Heart left ventricle (tissue), 16 donors: ENCODE measurements around the gene NOC2L. TPM values are rescaled to one million over a fixed set of nuclear protein-coding genes. Genes with fewer than 3 reads are reported as not detected.

Experiments
- ATAC-seq, 4 donors: fragments of 200-7000 bp; cut with Tn5 transposase; one replicate each; pipeline ENCODE4 v1.9.1; 2020 to 2022; ENCODE audit warnings: moderate library complexity in 4 of 4, mild to moderate bottlenecking in 3 of 4, moderate number of reproducible peaks in 1 of 4
- DNase-seq, 5 donors: peaks; one replicate each; pipeline ENCODE4 v3.0.0-alpha.2; 2020
- H3K27ac ChIP-seq, 12 donors: fragments of 200-600 bp; sonication (generic) in 4 of 12; one replicate each; pipeline versions ENCODE4 v1.5.0 to v1.8.0; 2016 to 2022; ENCODE audit warnings: mild to moderate bottlenecking in 2 of 12
- H3K27me3 ChIP-seq, 9 donors: fragments of 200-600 bp; sonication (generic) in 2 of 9; one replicate each; pipeline versions ENCODE4 v1.5.1 to v1.8.0; 2016 to 2022; ENCODE audit warnings: mild to moderate bottlenecking in 3 of 9
- H3K36me3 ChIP-seq, 9 donors: fragments of 200-600 bp; sonication (generic) in 2 of 9; one replicate each; pipeline versions ENCODE4 v1.5.0 to v1.8.0; 2018 to 2022; ENCODE audit warnings: mild to moderate bottlenecking in 2 of 9
- H3K4me1 ChIP-seq, 12 donors: fragments of 200-600 bp; sonication (generic) in 4 of 12; one replicate each; pipeline versions ENCODE4 v1.5.0 to v1.8.0; 2016 to 2022; ENCODE audit warnings: mild to moderate bottlenecking in 3 of 12
- H3K4me3 ChIP-seq, 12 donors: fragments of 200-600 bp; sonication (generic) in 4 of 12; one replicate each; pipeline versions ENCODE4 v1.5.0 to v1.8.0; 2017 to 2022; ENCODE audit warnings: mild to moderate bottlenecking in 9 of 12, moderate library complexity in 4 of 12
- H3K9me3 ChIP-seq, 12 donors: fragments of 200-600 bp; sonication (generic) in 4 of 12; one replicate each; pipeline versions ENCODE4 v1.5.0 to v1.8.0; 2016 to 2022; ENCODE audit warnings: mild to moderate bottlenecking in 1 of 12
- CTCF ChIP-seq, 12 donors: fragments of 200-600 bp; sonication (generic) in 4 of 12; IDR thresholded peaks; one replicate each; pipeline versions ENCODE4 v1.5.0 to v1.8.0; 2018 to 2022; ENCODE audit warnings: antibody characterized with exemption in 12 of 12, mild to moderate bottlenecking in 5 of 12
- POLR2A ChIP-seq, 2 donors: fragments of 450-650 bp; IDR thresholded peaks; one replicate each; pipeline ENCODE4 v1.6.1; 2017; ENCODE audit warnings: antibody characterized with exemption in 2 of 2, mild to moderate bottlenecking in 2 of 2, moderate library complexity in 2 of 2
- WGBS, 4 donors: extraction: QIAGEN DNeasy Blood & Tissue Kit in 2 of 4; methylation state at CpG; one replicate each; pipeline versions ENCODE4 v1.1.5 to v1.1.7; 2013 to 2018; 5-methylcytosine and 5-hydroxymethylcytosine counted together
- intact Hi-C, 10 donors: fragments of 100-400 bp; cut with DNase I; formaldehyde crosslinking; loops; one replicate each; pipeline versions ENCODE4 v1.11.1 to v1.14.2; 2022
- polyA plus RNA-seq, 2 donors: library from polyadenylated mRNA; stranded (reverse); fragments of 200-250 nt; gene quantifications; one replicate each; pipeline ENCODE4 v1.2.3, GENCODE V29; 2013
- total RNA-seq, 9 donors: library from RNA; depleted of rRNA in 2 of 9; stranded (reverse); fragments of >200 nt in 2 of 9; fragmentation: NEBNext Ultra II Directional in 3 of 9; extraction: Animal tissue kit (Norgen Biotek cat#: 25700) in 3 of 9; gene quantifications; one replicate each; pipeline versions ENCODE4 v1.1.0 to v1.2.4, GENCODE V29; 2016 to 2023
- donor health status: ischemic (EF 13 %, LVEDD 7.1; RV severe dilation, severe dysfunction).
- donor health status: healthy with polysubstance abuse.
- donor health status: DM: no; HTN: yes; CAD: no.
- donor health status: DM: no; HTN: no; CAD: no.
- donor health status: ischemic (EF 25% LVEDD 6.9; RV normal size, moderate dysfunction).
- donor health status: ischemic (EF 25% LVEDD 5.7; RV mildly dilated, moderate dysfunction).
- donor health status: healthy.
- donor health status: DM: yes; HTN: yes; CAD: no.
- donor health status: ischemic (EF 35%, LVEDD 5.7; RV mildly dilated, moderate dysfunction).
- donor health status: nonischemic (EF 11% LVEDD 7.7; RV severe dilation, severe dysfunction).
- donor health status: DM: yes; HTN: yes; CAD: no.
- donor health status: PGD.
- donor health status: ischemic (EF 29% LVEDD 5.4; RV normal size, mild dysfunction).
- donor health status: nonischemic (EF 23%, LVEDD 6.1; RV moderate dilation, normal function).

NOC2L gene
- total and polyA plus RNA-seq, 11 donors, result 36.0 to 85.3 (median 44.0) TPM

DNA sequence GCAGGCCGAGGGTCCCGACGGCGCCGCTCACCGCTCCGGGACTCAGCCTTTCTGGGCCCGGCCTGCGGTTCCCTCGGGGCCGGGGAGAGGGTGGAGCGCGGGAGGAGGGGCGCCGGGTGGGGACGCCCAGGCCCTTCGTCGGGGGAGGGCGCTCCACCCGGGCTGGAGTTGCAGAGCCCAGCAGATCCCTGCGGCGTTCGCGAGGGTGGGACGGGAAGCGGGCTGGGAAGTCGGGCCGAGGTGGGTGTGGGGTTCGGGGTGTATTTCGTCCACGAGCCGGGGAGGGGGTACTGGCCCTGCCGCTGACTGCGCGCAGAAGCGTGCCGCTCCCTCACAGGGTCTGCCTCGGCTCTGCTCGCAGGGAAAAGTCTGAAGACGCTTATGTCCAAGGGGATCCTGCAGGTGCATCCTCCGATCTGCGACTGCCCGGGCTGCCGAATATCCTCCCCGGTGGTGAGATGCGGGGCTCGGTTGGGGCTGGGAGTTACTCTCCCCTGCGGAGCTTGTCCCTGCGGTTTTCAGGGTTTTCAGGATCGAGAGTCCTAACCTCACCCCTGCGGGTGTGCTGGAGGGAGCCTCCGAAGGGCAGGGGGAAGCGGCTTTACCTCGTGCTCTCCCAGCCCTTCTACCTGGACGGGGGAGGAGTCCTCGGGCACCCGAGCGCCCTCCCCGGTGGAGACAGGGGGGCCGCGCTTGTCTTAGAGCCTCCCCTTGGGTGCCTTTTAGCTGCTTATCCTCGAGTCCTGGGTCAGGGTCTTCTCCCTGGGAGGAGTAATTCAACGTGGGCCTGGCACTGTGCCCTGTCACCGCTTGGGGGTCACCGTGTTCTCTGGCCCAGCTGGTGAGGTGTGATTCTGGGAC lies 33.3 kb downstream of the NOC2L start:
- intact Hi-C loops, result no loop called here
- H3K36me3 ChIP-seq, result no peaks in the 10 kb centered on the region
- H3K4me1 ChIP-seq, result peaks cover 0 to 43% (median 26%) of the 10 kb centered on the region in 12 donors
- ATAC-seq (peak in 2 of 4 donors; percentile 33 to 34), DNase-seq (peak in 1 of 5 donors; percentile 72)
- no peaks in the 10 kb centered on the region for H3K9me3 ChIP-seq
- 6 to 15% (median 7%) methylated on average over 12 to 65 of the region's 65 CpGs for WGBS, 4 donors
- TF ChIP-seq CTCF (IDR thresholded peaks at IDR 0.05) (no peak), POLR2A (IDR thresholded peaks at IDR 0.05) (no peak)
- H3K27me3 ChIP-seq, result peaks cover 21 to 80% (median 36%) of the 10 kb centered on the region in 9 donors
- H3K4me3 ChIP-seq, result peak overlapping the region in 11 of 12 donors; percentile 16 to 71 (median 52)
- H3K27ac ChIP-seq, result no peak overlapping the region

DNA sequence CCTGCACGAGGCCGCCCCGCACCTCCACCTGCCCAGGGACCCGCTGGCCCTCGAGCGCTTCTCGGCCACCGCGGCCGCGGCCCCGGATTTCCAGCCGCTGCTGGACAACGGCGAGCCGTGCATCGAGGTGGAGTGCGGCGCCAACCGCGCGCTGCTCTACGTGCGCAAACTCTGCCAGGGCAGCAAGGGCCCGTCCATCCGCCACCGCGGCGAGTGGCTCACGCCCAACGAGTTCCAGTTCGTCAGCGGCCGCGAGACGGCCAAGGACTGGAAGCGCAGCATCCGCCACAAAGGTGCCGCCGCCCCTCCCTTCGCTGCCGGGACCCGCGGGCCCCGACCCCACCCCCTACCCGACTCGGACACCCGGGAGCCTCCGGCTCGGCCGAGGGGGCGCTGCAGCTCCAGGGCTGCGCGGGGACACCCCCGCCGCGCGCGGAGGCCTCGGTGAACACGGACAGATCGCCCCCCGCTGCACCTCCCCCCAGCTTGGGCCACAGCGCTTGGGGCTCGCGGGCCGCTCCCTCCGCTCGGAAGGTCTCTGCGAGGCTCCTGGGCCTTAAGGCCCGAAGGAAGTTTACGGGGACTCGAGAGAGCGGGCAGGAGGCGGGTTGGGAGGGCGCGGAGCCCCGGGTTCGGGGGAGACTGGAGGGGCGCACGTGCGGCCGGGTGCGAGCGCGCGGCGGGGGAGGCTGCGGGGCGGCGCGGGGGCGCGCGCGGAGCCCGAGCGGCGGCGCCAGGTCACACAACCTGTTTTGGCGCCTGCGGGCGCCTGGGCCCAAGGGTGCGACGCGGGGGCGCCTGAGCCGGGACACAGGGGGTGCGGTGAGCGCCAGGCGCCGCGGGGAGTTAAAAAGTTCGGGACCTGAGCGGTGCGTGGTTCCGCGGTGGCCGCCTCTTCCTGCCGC lies 34.1 kb downstream of the NOC2L start:
- TF ChIP-seq POLR2A (IDR thresholded peaks at IDR 0.05) (no peak), CTCF (IDR thresholded peaks at IDR 0.05) (peak in 1 of 12 donors; percentile 15)
- Histone ChIP-seq H3K27me3 (peaks cover 23 to 89% (median 43%) of the 10 kb centered on the region in 9 donors), H3K9me3 (no peaks in the 10 kb centered on the region), H3K4me1 (peaks cover 0 to 50% (median 33%) of the 10 kb centered on the region in 12 donors), H3K27ac (peak overlapping the region in 3 of 12 donors; percentile 29 to 53 (median 43)), H3K36me3 (no peaks in the 10 kb centered on the region), H3K4me3 (peak overlapping the region; percentile 35 to 71 (median 50))
- DNase-seq, result no peak
- 0 to 1% (median 0%) methylated on average over 35 to 120 of the region's 120 CpGs for WGBS, 4 donors
- no peak for ATAC-seq
- intact Hi-C loops, result no loop called here

- Histone ChIP-seq H3K36me3 (no peaks in the 10 kb centered on the region), H3K4me1 (peaks cover 0 to 50% (median 33%) of the 10 kb centered on the region in 12 donors), H3K27me3 (peaks cover 30 to 96% (median 51%) of the 10 kb centered on the region in 9 donors), H3K4me3 (peak overlapping the region in 11 of 12 donors; percentile 35 to 71 (median 52)), H3K27ac (peak overlapping the region in 3 of 12 donors; percentile 29 to 53 (median 43)), H3K9me3 (no peaks in the 10 kb centered on the region)
- ATAC-seq, result no peak
- no peak for DNase-seq
- TF ChIP-seq POLR2A (IDR thresholded peaks at IDR 0.05) (no peak), CTCF (IDR thresholded peaks at IDR 0.05) (no peak)
- 0 to 1% (median 0%) methylated on average over 8 to 98 of the region's 98 CpGs for WGBS, 4 donors
- intact Hi-C loops, result no loop called here
These were observed 34.9 kb downstream of the NOC2L start for GRCh38 chr1:923991-924655.
